ENCODE measurements around the gene C18orf54. TPM values are rescaled to one million over a fixed set of nuclear protein-coding genes. Genes with fewer than 3 reads are reported as not detected.

The C18orf54 gene
- polyA plus RNA-seq, 4 donors: 0.27 to 3.1 (median 0.79) TPM; not detected in 1

- 68 to 69% (median 68%) methylated on average over 6 of the region's 6 CpGs for WGBS, 3 donors
- Histone ChIP-seq H3K4me1 (ENCODE audit: control insufficient read depth in 3 of 3, insufficient read depth in 2 of 3, low read depth in 1 of 3, low read length in 2 of 3) (no peaks in the 10 kb centered on the region), H3K36me3 (ENCODE audit: control insufficient read depth in 3 of 3, insufficient read depth in 2 of 3, low read depth in 1 of 3, low read length in 3 of 3) (no peaks in the 10 kb centered on the region), H3K27ac (ENCODE audit: low read depth in 1 of 3, low read length in 2 of 3) (no peak overlapping the region), H3K9me3 (ENCODE audit: control insufficient read depth in 2 of 2, insufficient read depth in 1 of 2, low read depth in 1 of 2, low read length in 1 of 2) (peaks cover 0 to 3% of the 10 kb centered on the region in 2 donors), H3K4me3 (ENCODE audit: low read depth in 1 of 3, low read length in 3 of 3) (no peak overlapping the region), H3K27me3 (ENCODE audit: control insufficient read depth in 3 of 3, insufficient read depth in 3 of 3, low read length in 3 of 3) (no peaks in the 10 kb centered on the region)
- FAIRE-seq: no peak
- no peak for DNase-seq
These were observed 26.7 kb upstream of the C18orf54 start for GRCh38 chr18:54330768-54331548.

- DNase-seq: no peak
- Histone ChIP-seq H3K4me3 (ENCODE audit: low read depth in 1 of 3, low read length in 3 of 3) (no peak overlapping the region), H3K27me3 (ENCODE audit: control insufficient read depth in 3 of 3, insufficient read depth in 3 of 3, low read length in 3 of 3) (no peaks in the 10 kb centered on the region), H3K4me1 (ENCODE audit: control insufficient read depth in 3 of 3, insufficient read depth in 2 of 3, low read depth in 1 of 3, low read length in 2 of 3) (no peaks in the 10 kb centered on the region), H3K9me3 (ENCODE audit: control insufficient read depth in 2 of 2, insufficient read depth in 1 of 2, low read depth in 1 of 2, low read length in 1 of 2) (peaks cover 0 to 3% of the 10 kb centered on the region in 2 donors), H3K36me3 (ENCODE audit: control insufficient read depth in 3 of 3, insufficient read depth in 2 of 3, low read depth in 1 of 3, low read length in 3 of 3) (no peaks in the 10 kb centered on the region), H3K27ac (ENCODE audit: low read depth in 1 of 3, low read length in 2 of 3) (no peak overlapping the region)
- FAIRE-seq: no peak
- 84 to 90% (median 89%) methylated on average over 2 of the region's 2 CpGs for WGBS, 3 donors
These were observed 22.0 kb upstream of the C18orf54 start for GRCh38 chr18:54335638-54336173.

DNA sequence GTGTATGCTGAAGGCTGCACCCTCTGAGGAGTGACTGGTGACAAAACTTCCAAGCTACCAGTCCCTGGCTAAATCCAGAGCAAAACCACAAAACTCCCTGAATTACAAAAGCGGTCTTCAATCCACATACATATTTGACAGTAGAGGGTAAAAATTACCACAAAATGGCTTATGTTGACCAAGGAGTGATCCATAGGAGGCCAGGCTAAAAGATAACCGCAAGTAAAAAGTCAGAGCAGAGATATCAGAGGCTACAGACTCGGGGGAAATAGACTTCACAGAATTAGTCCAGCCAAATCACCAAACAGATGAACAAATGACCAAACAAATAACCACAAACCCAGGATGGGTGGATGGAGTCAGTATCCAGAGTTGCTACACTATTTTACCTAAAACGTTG is 19.5 kb upstream of the C18orf54 start:
- H3K27me3 ChIP-seq (ENCODE audit: control insufficient read depth in 3 of 3, insufficient read depth in 3 of 3, low read length in 3 of 3): no peaks in the 10 kb centered on the region
- FAIRE-seq: no peak
- 82 to 92% (median 89%) methylated on average over 4 of the region's 4 CpGs for WGBS, 3 donors
- H3K36me3 ChIP-seq (ENCODE audit: control insufficient read depth in 3 of 3, insufficient read depth in 2 of 3, low read depth in 1 of 3, low read length in 3 of 3): no peaks in the 10 kb centered on the region
- no peak overlapping the region for H3K4me3 ChIP-seq (ENCODE audit: low read depth in 1 of 3, low read length in 3 of 3)
- no peaks in the 10 kb centered on the region for H3K9me3 ChIP-seq (ENCODE audit: control insufficient read depth in 2 of 2, insufficient read depth in 1 of 2, low read depth in 1 of 2, low read length in 1 of 2)
- DNase-seq: no peak
- H3K27ac ChIP-seq (ENCODE audit: low read depth in 1 of 3, low read length in 2 of 3): no peak overlapping the region
- H3K4me1 ChIP-seq (ENCODE audit: control insufficient read depth in 3 of 3, insufficient read depth in 2 of 3, low read depth in 1 of 3, low read length in 2 of 3): no peaks in the 10 kb centered on the region

GRCh38 chr18:54351186-54351585 is 6.5 kb upstream of the C18orf54 start:
- no peaks in the 10 kb centered on the region for H3K9me3 ChIP-seq (ENCODE audit: control insufficient read depth in 2 of 2, insufficient read depth in 1 of 2, low read depth in 1 of 2, low read length in 1 of 2)
- no peak for DNase-seq
- no peak for FAIRE-seq
- no peak overlapping the region for H3K4me3 ChIP-seq (ENCODE audit: low read depth in 1 of 3, low read length in 3 of 3)
- H3K27ac ChIP-seq (ENCODE audit: low read depth in 1 of 3, low read length in 2 of 3): no peak overlapping the region
- no peaks in the 10 kb centered on the region for H3K36me3 ChIP-seq (ENCODE audit: control insufficient read depth in 3 of 3, insufficient read depth in 2 of 3, low read depth in 1 of 3, low read length in 3 of 3)
- 79 to 91% (median 91%) methylated on average over 1 of the region's 1 CpG for WGBS, 3 donors
- no peaks in the 10 kb centered on the region for H3K4me1 ChIP-seq (ENCODE audit: control insufficient read depth in 3 of 3, insufficient read depth in 2 of 3, low read depth in 1 of 3, low read length in 2 of 3)
- H3K27me3 ChIP-seq (ENCODE audit: control insufficient read depth in 3 of 3, insufficient read depth in 3 of 3, low read length in 3 of 3): no peaks in the 10 kb centered on the region

DNA sequence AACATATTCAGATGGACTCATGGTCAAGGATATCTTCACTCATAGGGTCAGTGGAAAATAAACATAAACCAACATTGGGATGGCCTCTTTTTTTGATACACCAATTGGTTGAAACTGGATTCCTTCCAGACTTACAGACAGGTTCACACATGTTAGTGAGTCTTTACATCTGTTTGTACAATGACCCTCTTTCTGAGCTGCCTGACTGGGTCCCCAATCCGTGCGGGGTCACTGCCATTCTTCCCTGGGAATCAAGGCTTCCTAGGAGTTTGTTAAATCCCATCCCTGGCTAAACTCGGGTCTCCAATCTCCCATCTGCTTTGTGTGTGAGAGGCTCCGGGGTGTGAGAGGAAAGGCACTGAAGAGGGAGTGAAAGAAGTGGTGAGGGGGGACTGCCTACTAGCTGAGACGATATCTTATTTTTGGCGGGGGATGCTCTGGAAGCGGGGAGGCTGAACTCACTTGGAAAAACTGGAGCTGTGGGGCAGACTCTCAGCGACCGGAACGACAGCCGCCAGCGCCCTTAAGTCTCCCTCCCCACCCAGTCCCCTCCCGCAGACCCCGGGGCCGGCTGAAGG is 535 bp upstream of the C18orf54 start:
- DNase-seq: no peak
- no peaks in the 10 kb centered on the region for H3K9me3 ChIP-seq (ENCODE audit: control insufficient read depth in 2 of 2, insufficient read depth in 1 of 2, low read depth in 1 of 2, low read length in 1 of 2)
- no peak for FAIRE-seq
- WGBS, 3 donors: 2 to 7% (median 6%) methylated on average over 14 to 15 of the region's 15 CpGs
- H3K4me3 ChIP-seq (ENCODE audit: low read depth in 1 of 3, low read length in 3 of 3): peak overlapping the region; percentile 51 to 93 (median 60)
- H3K27me3 ChIP-seq (ENCODE audit: control insufficient read depth in 3 of 3, insufficient read depth in 3 of 3, low read length in 3 of 3): no peaks in the 10 kb centered on the region
- H3K27ac ChIP-seq (ENCODE audit: low read depth in 1 of 3, low read length in 2 of 3): peak overlapping the region; percentile 55 to 80 (median 57)
- H3K4me1 ChIP-seq (ENCODE audit: control insufficient read depth in 3 of 3, insufficient read depth in 2 of 3, low read depth in 1 of 3, low read length in 2 of 3): peaks cover 0 to 2% (median 0%) of the 10 kb centered on the region in 3 donors
- no peaks in the 10 kb centered on the region for H3K36me3 ChIP-seq (ENCODE audit: control insufficient read depth in 3 of 3, insufficient read depth in 2 of 3, low read depth in 1 of 3, low read length in 3 of 3)

DNA sequence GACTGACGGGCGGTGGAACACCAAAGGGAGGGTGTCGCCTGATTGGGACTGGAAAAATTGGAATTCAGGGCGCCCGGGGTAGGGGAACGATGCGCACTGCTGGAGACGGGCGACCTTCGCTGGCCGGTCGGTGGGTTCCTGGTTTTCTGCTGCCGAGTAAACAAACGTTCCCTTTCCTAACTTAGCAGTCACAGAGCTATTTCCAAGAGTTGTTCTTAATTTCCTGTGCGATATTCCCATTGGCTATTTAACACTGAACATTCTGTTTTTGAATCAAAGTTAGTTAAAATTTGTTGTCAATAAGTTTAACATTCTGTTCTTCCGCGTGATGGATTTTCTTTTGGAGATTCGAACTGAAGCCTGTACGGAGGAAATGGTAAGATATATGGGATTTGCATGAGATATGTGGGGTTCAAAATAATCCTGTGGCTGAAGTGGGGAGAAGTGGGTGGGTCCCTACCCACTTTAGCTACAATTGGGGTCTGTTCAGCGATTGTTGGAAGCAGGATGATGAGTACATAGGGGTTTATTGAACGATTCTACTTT is 862 bp downstream of the C18orf54 start:
- H3K4me1 ChIP-seq (ENCODE audit: control insufficient read depth in 3 of 3, insufficient read depth in 2 of 3, low read depth in 1 of 3, low read length in 2 of 3): peaks cover 0 to 2% (median 0%) of the 10 kb centered on the region in 3 donors
- FAIRE-seq (no peak), DNase-seq (no peak)
- WGBS, 3 donors: 2 to 3% (median 3%) methylated on average over 21 of the region's 21 CpGs
- no peaks in the 10 kb centered on the region for H3K9me3 ChIP-seq (ENCODE audit: control insufficient read depth in 2 of 2, insufficient read depth in 1 of 2, low read depth in 1 of 2, low read length in 1 of 2)
- H3K36me3 ChIP-seq (ENCODE audit: control insufficient read depth in 3 of 3, insufficient read depth in 2 of 3, low read depth in 1 of 3, low read length in 3 of 3): no peaks in the 10 kb centered on the region
- H3K4me3 ChIP-seq (ENCODE audit: low read depth in 1 of 3, low read length in 3 of 3): peak overlapping the region; percentile 51 to 93 (median 60)
- peak overlapping the region in 1 of 3 donors; percentile 80 for H3K27ac ChIP-seq (ENCODE audit: low read depth in 1 of 3, low read length in 2 of 3)
- no peaks in the 10 kb centered on the region for H3K27me3 ChIP-seq (ENCODE audit: control insufficient read depth in 3 of 3, insufficient read depth in 3 of 3, low read length in 3 of 3)

- no peak for FAIRE-seq
- WGBS, 3 donors: 66 to 82% (median 79%) methylated on average over 6 of the region's 6 CpGs
- DNase-seq: no peak
- no peak overlapping the region for H3K4me3 ChIP-seq (ENCODE audit: low read depth in 1 of 3, low read length in 3 of 3)
- H3K36me3 ChIP-seq (ENCODE audit: control insufficient read depth in 3 of 3, insufficient read depth in 2 of 3, low read depth in 1 of 3, low read length in 3 of 3): no peaks in the 10 kb centered on the region
- no peak overlapping the region for H3K27ac ChIP-seq (ENCODE audit: low read depth in 1 of 3, low read length in 2 of 3)
- peaks cover 0 to 2% (median 0%) of the 10 kb centered on the region in 3 donors for H3K4me1 ChIP-seq (ENCODE audit: control insufficient read depth in 3 of 3, insufficient read depth in 2 of 3, low read depth in 1 of 3, low read length in 2 of 3)
- no peaks in the 10 kb centered on the region for H3K9me3 ChIP-seq (ENCODE audit: control insufficient read depth in 2 of 2, insufficient read depth in 1 of 2, low read depth in 1 of 2, low read length in 1 of 2)
- no peaks in the 10 kb centered on the region for H3K27me3 ChIP-seq (ENCODE audit: control insufficient read depth in 3 of 3, insufficient read depth in 3 of 3, low read length in 3 of 3)
These were observed 1.5 kb downstream of the C18orf54 start for GRCh38 chr18:54359233-54359632.

- DNase-seq: peak in 1 of 2 donors; percentile 2
- Histone ChIP-seq H3K27ac (ENCODE audit: low read depth in 1 of 3, low read length in 2 of 3) (no peak overlapping the region), H3K4me1 (ENCODE audit: control insufficient read depth in 3 of 3, insufficient read depth in 2 of 3, low read depth in 1 of 3, low read length in 2 of 3) (peaks cover 0 to 2% (median 0%) of the 10 kb centered on the region in 3 donors), H3K4me3 (ENCODE audit: low read depth in 1 of 3, low read length in 3 of 3) (no peak overlapping the region), H3K9me3 (ENCODE audit: control insufficient read depth in 2 of 2, insufficient read depth in 1 of 2, low read depth in 1 of 2, low read length in 1 of 2) (no peaks in the 10 kb centered on the region), H3K27me3 (ENCODE audit: control insufficient read depth in 3 of 3, insufficient read depth in 3 of 3, low read length in 3 of 3) (no peaks in the 10 kb centered on the region), H3K36me3 (ENCODE audit: control insufficient read depth in 3 of 3, insufficient read depth in 2 of 3, low read depth in 1 of 3, low read length in 3 of 3) (no peaks in the 10 kb centered on the region)
- no peak for FAIRE-seq
- WGBS, 3 donors: 58 to 75% (median 70%) methylated on average over 3 of the region's 3 CpGs
These were observed 2.7 kb downstream of the C18orf54 start for GRCh38 chr18:54360406-54360805.
